ENCODE results near the gene GRAP2.

- no peak for TF ChIP-seq CTCF (optimal IDR thresholded peaks at IDR 0.05 in 1 of 3, IDR thresholded peaks at IDR 0.05 in 1 of 3, conservative IDR thresholded peaks at IDR 0.05 in 1 of 3; ENCODE audit: extremely low read depth in 1 of 3, insufficient read depth in 2 of 3, low read length in 3 of 3)
- no peak for TF ChIP-seq EZH2 (IDR thresholded peaks at IDR 0.05; ENCODE audit: low read length)
Observed at GRCh38 chr22:39958009-39958711, 57.3 kb downstream of the GRAP2 start.

Data from keratinocyte (primary cell).